Psoas muscle (tissue), 8 donors: Measurements from ENCODE around the gene MTFR1L. TPM values are rescaled to one million over a fixed set of nuclear protein-coding genes. Genes with fewer than 3 reads are reported as not detected.

Experiments used
- ATAC-seq, 4 donors: fragments of 200-7000 bp; cut with Tn5 transposase; one replicate each; pipeline ENCODE4 v1.9.1; 2020; ENCODE audit warnings: moderate library complexity in 3 of 4, mild to moderate bottlenecking in 2 of 4
- DNase-seq, 2 donors: peaks; one replicate each; pipeline ENCODE4 v3.0.0-alpha.2; 2020
- H3K27ac ChIP-seq: fragments of 200-600 bp; one replicate; pipeline ENCODE4 v1.8.0; 2022
- H3K27me3 ChIP-seq, 3 donors: fragments of 200-600 bp in 1 of 3; one replicate each; pipeline versions ENCODE4 v1.6.1 to v1.8.0; 2013 to 2022; ENCODE audit warnings: low read length in 2 of 3, mild to moderate bottlenecking in 2 of 3, moderate library complexity in 1 of 3; ENCODE audit not compliant: insufficient read depth in 3 of 3
- H3K36me3 ChIP-seq, 2 donors: fragments of 200-600 bp in 1 of 2; one replicate each; pipeline versions ENCODE4 v1.6.1 to v1.8.0; 2013 to 2022; ENCODE audit warnings: low read depth in 1 of 2, mild to moderate bottlenecking in 1 of 2, moderate library complexity in 1 of 2; ENCODE audit not compliant: insufficient read depth in 1 of 2
- H3K4me1 ChIP-seq: fragments of 200-600 bp; one replicate; pipeline ENCODE4 v1.8.0; 2022
- H3K4me3 ChIP-seq: fragments of 200-600 bp; one replicate; pipeline ENCODE4 v1.8.0; 2022; ENCODE audit warnings: mild to moderate bottlenecking
- H3K9me3 ChIP-seq: fragments of 200-600 bp; one replicate; pipeline ENCODE4 v1.8.0; 2022
- WGBS, 3 donors: extraction: QIAGEN DNeasy Blood & Tissue Kit; methylation state at CpG; one replicate each; pipeline versions ENCODE4 v1.1.6 to v1.1.7; 2013; 5-methylcytosine and 5-hydroxymethylcytosine counted together
- intact Hi-C, 2 donors: fragments of 100-400 bp; cut with DNase I; formaldehyde crosslinking; loops; one replicate each; pipeline versions ENCODE4 v1.11.0 to v1.14.2; 2022
- polyA plus RNA-seq, 3 donors: library from polyadenylated mRNA; stranded (reverse); fragments of 200-250 nt; gene quantifications; one replicate each; pipeline ENCODE4 v1.2.3, GENCODE V29; 2013
- total RNA-seq, 4 donors: library from RNA; stranded (reverse); fragmentation: NEBNext Ultra II Directional in 2 of 4; extraction: Animal tissue kit (Norgen Biotek cat#: 25700) in 2 of 4; gene quantifications; one replicate each; pipeline versions ENCODE4 v1.2.1 to v1.2.4, GENCODE V29; 2021 to 2023
- TF ChIP-seq, protein P1 (sequence below): fragments of 200-600 bp; IDR thresholded peaks from one replicate; pipeline ENCODE4 v1.8.0; 2022; ENCODE audit warnings: antibody characterized with exemption
- donor health status: healthy with polysubstance abuse.
- donor health status: DM: no; HTN: no; CAD: no; lungs with moderate emphysema.
- donor health status: Bipolar disorder and iron deficiency.
- donor health status: healthy.
- donor health status: DM: yes; HTN: yes; CAD: no.
- donor health status: DM: no; HTN: no; CAD: no.
- donor health status: DM: no; HTN: no; CAD: no.
- donor health status: DM: yes; HTN: yes; CAD: no.

Gene MTFR1L
- total and polyA plus RNA-seq, 7 donors = 85.2 to 135 (median 99.2) TPM

DNA sequence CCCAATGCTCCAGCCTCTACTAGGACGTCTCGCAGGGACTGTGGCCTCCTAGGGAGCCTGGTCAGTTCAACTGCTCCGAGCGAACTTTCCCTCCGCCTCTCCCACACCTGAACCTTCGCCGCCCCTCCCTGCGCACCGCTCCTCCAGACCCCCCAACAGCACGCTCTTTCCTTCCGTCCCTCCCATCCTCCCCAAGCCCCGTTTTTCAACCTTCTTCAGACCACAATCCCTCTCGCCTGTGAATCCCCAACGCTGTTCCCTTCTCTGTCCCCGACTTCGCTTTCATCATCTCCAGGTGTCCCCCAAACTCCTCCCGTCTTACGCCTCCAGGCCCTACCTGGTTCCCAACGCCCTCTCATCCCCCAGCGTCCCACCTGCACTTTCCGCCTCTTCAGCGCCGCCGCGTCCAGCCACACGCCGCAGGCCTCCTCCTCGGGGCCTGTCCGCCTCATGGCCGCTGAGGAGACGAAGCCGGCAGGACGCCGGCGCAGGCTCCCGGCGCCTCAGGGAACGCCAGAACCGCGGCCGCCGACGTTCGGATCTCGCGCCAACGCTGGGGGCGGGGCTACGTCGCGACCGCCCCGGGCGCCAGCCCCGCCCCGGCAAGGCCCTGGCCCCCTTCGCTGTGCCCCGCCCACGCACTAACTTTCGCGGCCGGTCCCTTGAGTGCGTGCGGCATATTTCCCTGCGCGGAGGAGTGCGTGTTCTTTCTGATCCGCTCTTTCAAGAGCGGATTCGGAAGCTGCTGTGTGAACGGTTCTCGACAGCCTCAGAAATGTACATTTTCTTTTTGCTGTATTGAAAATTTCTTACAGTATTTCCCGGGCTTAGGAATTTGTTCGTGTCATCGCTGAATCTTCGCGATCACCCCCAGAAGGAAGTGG is 39.4 kb downstream of the MTFR1L start, which contains the start of gene AUNIP:
Gene AUNIP, minus strand, starts transcription at position 552 of the 884 bp plus-strand sequence. Its CDS starts 100 bp downstream, at position 452.
- Histone ChIP-seq H3K9me3 (no peaks in the 10 kb centered on the region), H3K4me1 (peaks cover 7% of the 10 kb centered on the region), H3K27ac (peak within 1 kb of the TSS; percentile 77), H3K27me3 (no peaks in the 10 kb centered on the region), H3K4me3 (peak within 1 kb of the TSS; percentile 75), H3K36me3 (no peaks in the 10 kb centered on the region)
- TF ChIP-seq, protein P1, sequence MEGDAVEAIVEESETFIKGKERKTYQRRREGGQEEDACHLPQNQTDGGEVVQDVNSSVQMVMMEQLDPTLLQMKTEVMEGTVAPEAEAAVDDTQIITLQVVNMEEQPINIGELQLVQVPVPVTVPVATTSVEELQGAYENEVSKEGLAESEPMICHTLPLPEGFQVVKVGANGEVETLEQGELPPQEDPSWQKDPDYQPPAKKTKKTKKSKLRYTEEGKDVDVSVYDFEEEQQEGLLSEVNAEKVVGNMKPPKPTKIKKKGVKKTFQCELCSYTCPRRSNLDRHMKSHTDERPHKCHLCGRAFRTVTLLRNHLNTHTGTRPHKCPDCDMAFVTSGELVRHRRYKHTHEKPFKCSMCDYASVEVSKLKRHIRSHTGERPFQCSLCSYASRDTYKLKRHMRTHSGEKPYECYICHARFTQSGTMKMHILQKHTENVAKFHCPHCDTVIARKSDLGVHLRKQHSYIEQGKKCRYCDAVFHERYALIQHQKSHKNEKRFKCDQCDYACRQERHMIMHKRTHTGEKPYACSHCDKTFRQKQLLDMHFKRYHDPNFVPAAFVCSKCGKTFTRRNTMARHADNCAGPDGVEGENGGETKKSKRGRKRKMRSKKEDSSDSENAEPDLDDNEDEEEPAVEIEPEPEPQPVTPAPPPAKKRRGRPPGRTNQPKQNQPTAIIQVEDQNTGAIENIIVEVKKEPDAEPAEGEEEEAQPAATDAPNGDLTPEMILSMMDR = no peak
- intact Hi-C loops = no loop called here
- ATAC-seq (peak; percentile 94 to 98 (median 96)), DNase-seq (peak; percentile 89 to 92)
- WGBS, 3 donors = 1 to 2% (median 1%) methylated on average over 72 to 77 of the region's 77 CpGs

GRCh38 chr1:25861316-25862286 is 41.8 kb downstream of the MTFR1L start:
- intact Hi-C loops = no loop called here
- Histone ChIP-seq H3K4me3 (no peak overlapping the region), H3K36me3 (no peaks in the 10 kb centered on the region), H3K9me3 (no peaks in the 10 kb centered on the region), H3K27me3 (no peaks in the 10 kb centered on the region), H3K27ac (no peak overlapping the region), H3K4me1 (peaks cover 7% of the 10 kb centered on the region)
- ATAC-seq (no peak), DNase-seq (no peak)
- TF ChIP-seq, protein P1 = no peak
- 71 to 79% (median 79%) methylated on average over 16 of the region's 16 CpGs for WGBS, 3 donors

- intact Hi-C loops = no loop called here
- no peak overlapping the region for H3K4me3 ChIP-seq
- H3K4me1 ChIP-seq = peaks cover 7% of the 10 kb centered on the region
- WGBS, 3 donors = 74 to 92% (median 87%) methylated on average over 20 of the region's 20 CpGs
- no peaks in the 10 kb centered on the region for H3K36me3 ChIP-seq
- TF ChIP-seq, protein P1 = no peak
- no peak overlapping the region for H3K27ac ChIP-seq
- DNase-seq = no peak
- ATAC-seq = no peak
- no peaks in the 10 kb centered on the region for H3K9me3 ChIP-seq
- no peaks in the 10 kb centered on the region for H3K27me3 ChIP-seq
Measured at GRCh38 chr1:25862785-25863485, 43.2 kb downstream of the MTFR1L start.

- H3K4me1 ChIP-seq = peaks cover 3% of the 10 kb centered on the region
- no peak overlapping the region for H3K4me3 ChIP-seq
- no peaks in the 10 kb centered on the region for H3K27me3 ChIP-seq
- intact Hi-C loops = no loop called here
- no peak for ATAC-seq
- no peak overlapping the region for H3K27ac ChIP-seq
- no peaks in the 10 kb centered on the region for H3K9me3 ChIP-seq
- no peak for DNase-seq
- TF ChIP-seq, protein P1 = no peak
- 89 to 92% (median 89%) methylated on average over 25 of the region's 25 CpGs for WGBS, 3 donors
- no peaks in the 10 kb centered on the region for H3K36me3 ChIP-seq
Measured at GRCh38 chr1:25863486-25864262, 43.9 kb downstream of the MTFR1L start.
